Stimulated activated CD8-positive, alpha-beta memory T cell treated with anti-CD3 and anti-CD28 coated beads, Interleukin-12 subunit alpha, Interleukin-12 subunit beta, amount 100 ng/mL, for 4 hours (primary cell): ENCODE measurements around the gene AAK1.
A peak's percentile ranks its signal among the peaks of the same experiment; 100 is the strongest.
"Not testable (repeated sequence)": the region's sequence is repeated elsewhere in the genome, so short reads cannot be mapped to it uniquely, and the experiment has no call there.

ENCODE experiments used
- DNase-seq: peaks from one replicate; pipeline ENCODE4 v3.0.0-alpha.2; 2020; ENCODE audit warnings: low read depth

The AAK1 gene

DNA sequence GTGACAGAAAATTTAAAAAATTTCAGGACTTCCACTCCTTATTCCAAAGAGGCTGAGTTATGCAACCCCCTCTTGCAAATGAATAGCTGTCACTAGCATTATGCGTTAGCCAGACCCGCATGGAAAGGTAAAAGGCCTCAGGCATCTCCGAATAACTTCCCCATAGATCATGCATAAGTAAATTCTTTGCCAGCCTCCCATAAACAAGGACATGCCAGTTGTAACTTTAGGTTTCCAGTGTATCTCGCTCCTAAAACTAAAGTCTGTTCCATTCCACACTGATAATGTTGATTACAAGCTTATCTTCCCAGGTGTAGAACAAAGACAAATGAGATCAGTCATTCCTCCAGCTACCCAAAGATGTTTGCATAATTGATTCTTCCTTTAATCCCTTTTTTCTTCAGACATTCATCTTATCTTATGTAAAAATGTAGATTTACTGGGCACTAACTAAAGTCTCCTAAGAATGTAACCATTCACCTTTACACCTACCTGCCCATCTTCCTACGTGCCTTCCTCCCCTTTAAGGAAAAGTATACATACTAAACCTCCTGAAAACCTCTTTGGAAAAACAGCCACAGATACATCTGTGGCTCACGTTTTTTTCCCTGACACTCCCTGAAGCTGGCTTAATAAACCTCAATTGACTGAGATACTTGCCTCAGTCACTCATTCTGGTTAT, 192.7 kb downstream of the AAK1 start:
- no peak for DNase-seq

DNA sequence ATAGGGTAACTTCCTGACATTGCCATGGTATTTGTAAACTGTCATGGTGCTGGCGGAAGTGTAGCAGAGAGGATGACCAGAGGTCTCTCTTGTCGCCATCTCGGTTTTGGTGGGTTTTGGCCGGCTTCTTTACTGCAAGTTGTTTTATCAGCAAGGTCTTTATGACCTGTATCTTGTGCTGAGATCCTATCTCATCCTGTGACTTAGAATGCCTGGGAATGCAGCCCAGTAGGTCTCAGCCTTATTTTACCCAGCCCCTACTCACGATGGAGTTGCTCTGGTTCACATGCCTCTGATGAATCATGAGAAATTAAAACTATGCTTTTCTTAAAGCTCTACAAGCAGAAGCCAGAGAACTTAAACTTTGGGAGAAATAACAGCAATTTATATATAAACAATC, 193.6 kb downstream of the AAK1 start:
- no peak for DNase-seq

DNA sequence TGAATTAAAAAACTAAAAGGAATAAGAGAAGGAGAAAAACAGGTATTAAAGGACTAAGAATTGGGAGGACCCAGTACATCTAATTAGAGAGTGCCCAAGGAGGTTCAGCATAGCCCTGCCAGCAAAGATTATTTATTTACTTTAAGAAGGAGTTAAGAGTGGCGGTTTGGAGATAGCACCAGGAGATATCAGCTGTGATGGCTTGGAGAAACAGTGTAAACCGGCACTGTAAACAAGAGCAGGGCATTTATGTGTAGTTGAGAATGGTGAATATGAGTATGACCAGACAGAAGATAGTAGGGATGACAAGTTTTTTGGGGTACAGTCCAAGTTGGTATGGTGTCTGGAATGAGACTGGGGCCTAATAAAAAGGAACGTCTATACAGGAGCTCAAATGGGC, 199.9 kb downstream of the AAK1 start:
- not testable (repeated sequence) for DNase-seq

DNA sequence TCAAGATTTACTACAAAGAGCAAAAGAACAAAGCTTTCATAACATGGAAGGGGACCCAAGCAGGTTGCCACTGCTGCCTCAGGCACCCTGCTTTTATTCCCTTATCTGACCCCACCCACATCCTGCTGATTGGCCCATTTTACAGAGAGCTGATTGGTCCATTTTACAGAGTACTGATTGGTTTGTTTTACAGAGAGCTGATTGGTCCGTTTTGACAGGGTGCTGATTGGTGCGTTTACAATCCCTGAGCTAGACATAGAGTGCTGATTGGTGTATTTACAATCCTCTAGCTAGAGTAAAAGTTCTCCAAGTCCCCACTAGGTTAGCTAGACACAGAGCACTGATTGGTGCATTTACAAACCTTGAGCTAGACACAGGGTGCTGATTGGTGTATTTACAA, 204.0 kb downstream of the AAK1 start:
- not testable (repeated sequence) for DNase-seq

DNA sequence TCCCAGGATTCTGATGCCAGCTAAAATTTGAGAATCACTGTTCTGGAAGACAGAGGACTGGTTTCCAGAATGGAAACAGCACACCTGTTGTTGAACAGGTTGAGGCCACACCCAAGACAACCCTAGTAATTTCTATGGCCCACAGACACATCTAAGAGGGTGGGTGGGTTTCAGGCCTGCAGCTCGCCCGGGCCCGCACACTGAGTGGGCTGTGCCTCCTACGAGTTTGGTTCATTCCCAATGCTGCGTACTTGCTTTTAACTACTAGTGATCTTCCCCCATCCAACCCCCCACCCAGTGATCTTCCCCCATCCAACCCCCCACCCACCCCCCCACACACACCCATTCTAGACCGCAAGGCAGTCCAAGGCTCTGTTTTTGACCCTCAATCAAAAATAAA, 205.0 kb downstream of the AAK1 start:
- no peak for DNase-seq

DNA sequence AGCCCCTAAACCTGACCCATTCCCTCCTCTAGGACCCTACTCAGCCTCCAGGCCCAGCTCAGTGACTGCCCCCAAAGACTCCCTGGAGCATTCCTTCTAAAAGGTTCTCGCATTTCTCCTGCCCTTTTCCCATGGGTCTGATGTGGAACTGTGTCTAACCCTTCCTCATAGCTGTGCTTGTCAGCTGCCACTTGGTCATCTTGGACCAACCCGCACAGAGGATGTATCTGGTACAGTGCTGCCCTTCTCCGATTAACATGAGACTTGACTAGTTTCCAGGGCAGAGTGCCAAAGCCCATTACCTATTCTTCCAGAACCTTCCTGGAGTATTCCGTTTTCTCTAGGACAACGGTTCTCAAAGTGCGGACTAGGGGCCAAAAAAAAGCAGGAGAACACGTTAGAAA, 205.8 kb downstream of the AAK1 start:
- no peak for DNase-seq

DNA sequence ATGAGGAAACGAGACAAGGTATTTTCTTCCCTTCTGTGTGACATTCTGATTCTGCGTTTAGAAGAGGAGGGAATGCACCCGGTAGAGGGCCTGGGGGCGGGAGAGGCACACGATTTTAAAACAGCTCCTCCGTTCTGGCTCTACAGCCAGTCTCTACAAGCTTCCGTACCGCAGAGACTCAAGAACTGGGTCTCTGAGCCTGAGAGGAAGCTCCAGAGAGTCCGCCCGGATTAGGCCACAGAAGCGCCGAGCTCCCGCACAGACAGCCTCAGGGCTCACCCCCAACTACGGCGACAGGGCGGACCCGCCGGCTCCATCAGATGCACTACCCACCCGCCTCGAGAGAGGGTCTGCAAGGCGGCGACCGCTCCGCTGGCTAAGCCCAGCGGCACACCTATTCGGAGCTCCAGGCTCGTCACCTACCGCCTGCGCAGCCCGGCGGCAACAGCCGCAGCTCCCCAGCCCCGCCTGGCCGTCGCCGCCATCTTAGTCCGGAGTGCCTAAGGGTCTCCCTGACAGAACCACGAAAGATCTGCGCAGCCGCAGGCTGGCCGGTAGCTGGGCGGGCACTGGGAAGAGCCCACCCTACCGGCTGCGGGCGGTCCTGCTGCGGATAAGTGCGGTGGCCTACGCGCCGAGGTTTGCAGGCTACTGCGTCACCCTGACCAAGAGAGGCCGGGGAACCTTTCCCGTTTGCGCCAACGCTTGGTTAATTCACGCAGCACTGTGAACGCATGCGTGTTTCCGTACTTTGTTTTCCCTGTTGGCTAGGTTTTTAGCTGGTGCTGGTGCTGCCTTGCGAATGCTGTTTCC, 206.4 kb downstream of the AAK1 start, which contains the start of gene NFU1:
Gene NFU1, minus strand, starts transcription at position 498 of the 813 bp plus-strand sequence. Its CDS starts 13 bp downstream, at position 485.
- DNase-seq: peak; percentile 79

DNA sequence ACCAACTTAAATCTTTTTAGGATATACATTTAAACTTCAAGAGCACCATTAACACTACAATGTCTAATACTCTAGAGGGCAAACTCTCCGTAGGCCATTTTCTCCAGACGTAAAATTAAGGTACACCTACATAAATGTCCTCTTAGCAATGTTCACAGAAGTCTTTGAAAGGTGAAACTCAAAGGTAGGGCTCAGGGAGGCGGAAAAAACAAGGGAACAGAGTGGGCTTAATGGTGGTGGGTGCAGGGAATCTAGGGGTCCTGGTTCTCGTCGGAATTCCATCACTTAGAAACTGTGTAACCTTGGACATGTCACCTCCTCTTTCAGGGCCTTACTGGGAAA, 207.0 kb downstream of the AAK1 start:
- DNase-seq: no peak

DNA sequence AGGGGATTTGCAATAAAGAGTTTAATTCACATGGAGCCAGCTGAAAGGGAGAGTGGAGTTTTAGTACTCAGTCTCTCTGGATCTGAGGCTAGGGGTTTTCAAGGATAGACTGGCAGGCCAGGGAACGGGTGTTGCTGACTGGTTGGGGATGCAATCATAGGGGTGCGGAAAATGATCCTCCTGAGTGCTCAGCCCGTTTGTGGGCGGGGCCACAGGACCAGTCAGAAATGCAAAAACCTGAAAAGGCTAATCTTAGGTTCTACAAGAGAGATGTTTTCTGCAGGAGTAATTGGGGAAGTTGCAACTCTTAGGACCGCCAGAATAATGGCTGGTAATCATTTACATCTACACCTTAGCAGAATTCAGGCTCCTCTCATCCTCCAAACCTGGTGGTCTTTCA, 208.8 kb downstream of the AAK1 start:
- DNase-seq: no peak

DNA sequence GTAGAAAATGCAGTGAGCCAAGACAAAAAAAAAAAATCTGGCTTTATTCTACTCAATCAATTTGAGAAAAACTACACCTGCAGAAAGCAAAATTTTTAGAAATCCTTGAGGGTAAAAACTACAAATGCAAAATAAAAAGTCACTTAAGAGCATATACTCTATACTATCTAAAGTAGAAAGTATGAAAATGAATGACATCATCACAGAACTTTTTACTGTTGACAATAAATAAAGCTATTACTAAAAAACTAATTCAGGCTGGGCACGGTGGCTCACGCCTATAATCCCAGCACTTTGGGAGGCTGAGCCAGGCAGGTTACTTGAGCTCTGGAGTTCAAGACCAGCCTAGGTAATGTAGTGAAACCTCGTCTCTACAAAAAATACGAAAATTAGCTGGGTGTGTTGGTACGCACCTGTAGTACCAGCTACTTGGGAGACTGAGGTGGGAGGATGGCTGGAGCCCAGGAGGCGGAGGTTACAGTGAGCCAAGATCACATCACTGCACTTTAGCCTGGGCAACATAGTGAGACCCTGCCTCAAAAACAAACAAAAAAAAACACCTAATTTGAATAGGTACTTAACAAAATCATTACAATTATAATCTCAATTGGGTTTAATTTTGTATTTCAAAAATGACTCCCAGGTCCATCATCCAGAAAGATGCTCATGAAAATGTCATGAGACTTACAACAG, 213.9 kb downstream of the AAK1 start:
- no peak for DNase-seq

DNA sequence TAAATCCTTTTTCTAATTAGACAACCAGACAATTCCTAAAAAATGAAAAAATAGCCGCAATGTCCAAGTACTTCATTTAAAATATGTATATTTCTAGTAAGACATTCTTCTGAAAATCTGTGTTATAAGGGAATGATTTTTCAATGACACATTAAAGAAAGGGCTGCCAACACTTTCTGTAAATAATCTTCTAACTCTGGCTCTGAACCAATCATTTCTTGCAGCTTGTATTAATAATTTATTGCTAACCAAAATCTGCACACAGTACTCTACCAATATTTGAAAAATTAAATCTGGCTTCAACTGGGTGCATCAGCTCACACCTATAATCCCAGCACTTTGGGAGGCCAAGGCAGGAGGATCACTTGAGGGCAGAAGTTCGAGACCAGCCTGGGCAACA, 214.6 kb downstream of the AAK1 start:
- DNase-seq: no peak

DNA sequence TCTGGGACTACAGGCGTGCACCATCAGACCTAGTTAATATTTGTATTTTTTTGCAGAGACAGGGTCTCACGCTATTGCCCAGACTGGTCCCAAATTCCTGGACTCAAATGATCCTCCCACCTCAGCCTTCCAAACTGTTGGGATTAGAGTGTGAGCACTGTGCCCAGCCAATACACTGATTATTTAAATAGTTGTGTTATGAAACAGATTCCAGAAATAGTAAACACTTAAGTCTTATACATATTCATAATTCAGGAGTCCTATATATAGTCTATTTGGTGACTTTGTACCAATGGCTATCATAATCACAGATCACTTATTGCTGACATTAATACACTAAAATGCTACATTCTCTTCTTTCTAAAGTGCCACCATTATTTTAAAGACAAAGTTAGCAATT, 219.1 kb downstream of the AAK1 start:
- no peak for DNase-seq

DNA sequence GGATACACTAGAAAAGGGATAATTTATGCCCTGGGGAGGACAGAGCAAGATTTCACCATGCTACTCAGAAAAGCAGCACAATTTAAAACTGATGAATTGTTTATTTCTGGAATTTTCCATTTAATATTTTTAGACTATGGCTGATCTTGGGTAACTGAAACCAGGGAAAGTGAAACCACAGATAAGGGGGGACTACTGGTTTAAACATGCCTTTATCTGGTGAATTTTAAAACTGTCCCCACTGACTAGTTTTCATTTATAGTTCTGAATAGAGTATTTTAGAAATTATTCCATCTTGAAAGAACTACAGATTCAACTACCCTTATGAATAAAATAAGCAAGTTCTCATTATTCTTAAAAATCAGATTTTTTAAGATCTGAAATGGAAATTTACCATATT, 221.3 kb downstream of the AAK1 start:
- no peak for DNase-seq

DNA sequence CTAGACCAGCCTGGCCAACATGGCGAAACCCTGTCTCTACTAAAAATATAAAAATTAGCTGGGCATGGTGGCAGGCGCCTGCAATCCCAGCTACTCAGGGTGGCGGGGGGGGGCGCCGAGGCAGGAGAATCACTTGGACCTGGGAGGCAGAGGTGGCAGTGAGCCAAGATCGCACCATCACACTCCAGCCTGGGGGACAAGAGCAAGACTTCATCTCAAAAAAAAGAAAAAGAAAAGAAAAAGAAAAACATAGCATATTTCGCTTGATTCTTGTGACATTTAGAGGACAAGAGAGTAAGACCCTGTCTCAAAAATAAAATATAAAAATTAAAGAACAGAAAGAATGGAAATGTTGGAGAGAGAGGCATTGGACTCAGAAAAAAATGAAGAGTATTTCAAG, 224.4 kb downstream of the AAK1 start:
- not testable (repeated sequence) for DNase-seq

DNA sequence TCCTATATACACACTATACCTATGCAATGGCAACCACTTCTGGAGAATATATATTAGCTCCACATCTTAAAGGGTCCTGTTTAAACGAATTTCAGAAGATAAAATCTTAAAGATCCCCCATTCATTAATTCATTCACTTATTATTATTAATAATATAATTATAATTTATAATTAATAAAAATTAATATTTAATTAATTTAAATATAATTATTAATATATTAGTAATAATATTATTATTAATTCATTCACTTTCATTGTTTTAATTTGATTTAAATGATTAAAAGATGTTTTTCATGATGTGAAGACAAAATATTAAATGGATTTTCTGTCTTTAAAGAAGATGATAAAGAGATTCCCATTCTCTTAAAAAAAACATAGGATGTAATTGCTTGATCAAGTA, 227.4 kb downstream of the AAK1 start:
- DNase-seq: no peak
